ENCODE data around the gene MRI1.

The MRI1 gene

DNA sequence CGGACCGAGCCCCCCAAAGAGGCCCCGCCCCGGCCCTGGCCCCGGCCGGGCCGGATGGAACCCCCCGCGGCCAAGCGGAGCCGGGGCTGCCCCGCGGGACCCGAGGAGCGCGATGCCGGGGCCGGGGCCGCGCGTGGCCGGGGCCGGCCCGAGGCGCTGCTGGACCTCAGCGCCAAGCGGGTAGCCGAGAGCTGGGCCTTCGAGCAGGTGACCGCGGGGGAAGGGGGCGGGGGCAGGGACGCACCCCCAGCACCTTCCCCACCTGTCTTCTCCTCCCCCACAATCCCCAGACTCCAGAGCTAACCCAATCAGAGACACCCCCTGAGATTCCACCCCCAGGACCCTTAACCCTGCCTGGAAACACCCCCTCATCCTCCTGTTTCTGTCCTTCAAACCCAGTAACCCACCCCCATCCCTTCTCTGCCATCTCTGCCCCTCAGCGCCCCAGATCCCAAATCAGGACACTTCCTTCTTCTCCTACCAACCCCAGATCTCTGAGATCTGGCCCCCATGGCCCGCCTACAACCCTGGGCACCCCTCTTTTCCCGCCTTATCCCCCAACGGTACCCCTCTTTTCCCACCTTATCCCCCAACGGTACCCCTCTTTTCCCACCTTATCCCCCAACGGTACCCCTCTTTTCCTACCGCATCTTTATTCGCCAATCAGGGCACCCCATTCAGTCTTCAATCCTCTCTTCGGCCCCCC lies 31.4 kb downstream of the MRI1 start:
- DNase-seq: no peak

DNA sequence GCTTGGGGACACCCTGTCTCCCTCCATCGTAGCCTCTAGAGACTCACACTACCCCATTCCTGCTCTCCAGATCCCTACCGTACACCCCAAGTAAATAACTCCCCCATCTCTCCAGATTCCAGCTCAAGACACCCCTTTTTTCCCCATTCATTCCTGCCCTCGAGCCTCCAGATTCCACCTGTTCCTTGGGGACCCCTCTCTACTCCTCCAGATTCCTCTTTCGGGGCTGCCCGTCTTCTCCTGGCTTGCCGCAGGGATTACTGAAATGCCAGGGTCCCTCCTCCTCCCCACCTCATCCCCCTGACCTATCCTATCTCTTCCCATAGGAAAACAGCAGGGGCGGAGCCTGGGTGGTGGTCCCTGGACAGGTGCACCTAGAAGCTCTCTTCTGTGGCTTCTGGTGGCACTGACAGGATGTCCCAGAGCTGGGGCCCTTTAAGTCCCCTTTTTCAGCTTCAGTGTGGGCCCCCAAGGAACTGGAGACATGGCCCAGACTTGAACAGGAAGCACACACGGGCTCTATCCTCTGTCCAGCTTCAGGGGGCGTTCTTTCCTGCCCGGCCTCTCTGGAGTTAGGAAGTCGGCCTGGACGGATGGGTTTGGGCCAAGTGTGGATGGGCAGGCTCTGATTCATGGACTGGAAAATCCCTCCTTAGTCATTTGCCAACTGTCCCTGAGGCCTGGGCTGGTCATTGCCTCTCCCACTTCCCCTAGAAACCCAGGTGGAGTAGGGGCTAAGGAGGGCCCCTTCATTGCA lies 32.2 kb downstream of the MRI1 start:
- no peak for DNase-seq

GRCh38 chr19:13797058-13797440 lies 32.7 kb downstream of the MRI1 start:
- no peak for DNase-seq

DNA sequence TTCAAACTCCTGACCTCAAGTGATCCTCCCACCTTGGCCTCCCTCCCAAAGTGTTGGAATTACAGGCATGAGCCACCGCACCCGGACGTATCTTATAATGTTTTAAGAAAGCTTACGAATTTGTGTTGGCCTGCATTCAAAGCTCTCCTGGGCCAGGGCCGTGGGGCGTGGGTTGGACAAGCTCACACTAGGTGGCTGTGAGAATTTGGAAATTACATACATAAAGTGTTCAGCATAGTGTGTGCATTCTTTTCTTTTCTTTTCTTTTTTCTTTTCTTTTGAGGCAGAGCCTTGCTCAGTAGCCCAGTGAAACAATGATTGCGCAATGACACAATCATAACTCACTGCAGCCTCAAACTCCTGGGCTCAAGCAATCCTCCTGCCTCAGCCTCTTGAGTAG lies 33.5 kb downstream of the MRI1 start:
- no peak for DNase-seq

DNA sequence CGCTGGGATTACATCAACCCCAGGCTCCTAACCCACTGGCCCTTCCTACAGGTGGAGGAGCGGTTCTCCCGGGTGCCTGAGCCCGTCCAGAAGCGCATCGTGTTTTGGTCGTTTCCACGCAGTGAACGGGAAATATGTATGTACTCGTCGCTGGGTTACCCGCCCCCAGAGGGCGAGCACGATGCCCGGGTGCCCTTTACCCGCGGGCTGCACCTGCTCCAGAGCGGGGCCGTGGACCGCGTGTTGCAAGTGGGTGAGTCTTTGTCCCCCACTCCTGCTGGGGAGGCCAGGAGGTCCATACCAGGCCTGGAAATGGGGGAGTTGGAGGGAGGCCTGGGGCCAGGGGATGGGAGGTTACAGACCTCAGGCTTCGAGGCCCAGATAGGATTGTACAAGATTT lies 35.3 kb downstream of the MRI1 start:
- no peak for DNase-seq

GRCh38 chr19:13803038-13803437 lies 38.7 kb downstream of the MRI1 start:
- DNase-seq: no peak

- DNase-seq: no peak
These were observed 40.7 kb downstream of the MRI1 start for GRCh38 chr19:13804830-13805683.

DNA sequence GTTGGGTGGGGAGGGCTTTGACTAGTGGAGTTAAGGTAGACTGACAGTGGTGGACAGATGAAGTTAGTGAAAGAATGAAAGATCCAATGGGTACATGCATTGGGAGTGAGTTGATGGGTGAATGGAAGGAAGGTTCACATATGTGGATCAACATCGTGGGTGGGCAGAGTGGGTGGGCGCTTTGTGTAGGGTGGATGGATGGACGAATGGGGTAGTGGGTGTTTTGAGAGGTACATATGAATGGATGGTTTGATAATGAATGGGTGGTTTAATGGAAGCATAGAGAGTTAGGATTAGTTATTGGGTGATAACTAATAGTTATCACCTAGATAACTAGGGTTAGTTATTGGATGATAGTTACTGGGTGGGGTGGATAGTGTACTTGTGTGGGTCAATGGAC lies 42.4 kb downstream of the MRI1 start:
- DNase-seq: no peak

- no peak for DNase-seq
These were observed 43.2 kb downstream of the MRI1 start for GRCh38 chr19:13807421-13808021.

DNA sequence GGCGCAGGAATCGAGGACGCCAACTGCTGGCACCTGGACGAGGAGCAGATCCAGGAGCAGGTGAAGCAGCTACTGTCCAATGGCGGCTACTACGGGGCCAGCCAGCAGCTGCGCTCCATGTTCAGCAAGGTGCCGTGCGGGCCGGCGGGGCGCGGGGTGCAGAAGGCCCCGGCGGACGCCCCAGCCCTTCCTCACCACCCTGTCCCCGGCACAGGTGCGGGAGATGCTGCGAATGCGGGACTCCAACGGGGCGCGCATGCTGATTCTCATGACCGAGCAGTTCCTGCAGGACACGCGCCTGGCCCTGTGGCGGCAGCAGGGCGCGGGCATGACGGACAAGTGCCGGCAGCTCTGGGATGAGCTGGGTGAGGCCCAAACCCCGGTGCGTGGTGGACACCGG lies 44.5 kb downstream of the MRI1 start:
- DNase-seq: no peak

- DNase-seq: no peak
These were observed 48.2 kb downstream of the MRI1 start for GRCh38 chr19:13812544-13812943.

DNA sequence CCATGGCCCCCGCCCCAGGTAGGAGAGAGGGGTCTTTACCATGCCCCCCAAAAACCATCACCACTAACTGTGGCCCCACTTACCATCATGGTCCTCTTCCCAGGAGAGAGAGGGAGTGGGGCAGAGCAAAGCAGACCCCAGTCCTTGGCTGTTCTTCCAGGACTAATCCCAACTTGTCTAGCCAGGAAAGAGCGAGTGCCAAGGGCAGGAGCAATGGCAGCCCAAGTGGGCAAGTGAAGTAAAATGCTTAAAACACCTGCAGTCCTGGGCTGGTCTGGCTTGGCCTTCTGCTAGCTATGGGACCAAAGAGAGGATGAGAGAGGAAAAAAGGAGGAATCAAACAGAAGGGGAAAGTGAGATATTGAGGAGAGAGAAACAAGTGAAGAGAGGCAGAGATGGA lies 48.8 kb downstream of the MRI1 start:
- DNase-seq: no peak

- DNase-seq: no peak
These were observed 50.2 kb downstream of the MRI1 start for GRCh38 chr19:13814550-13814949.

DNA sequence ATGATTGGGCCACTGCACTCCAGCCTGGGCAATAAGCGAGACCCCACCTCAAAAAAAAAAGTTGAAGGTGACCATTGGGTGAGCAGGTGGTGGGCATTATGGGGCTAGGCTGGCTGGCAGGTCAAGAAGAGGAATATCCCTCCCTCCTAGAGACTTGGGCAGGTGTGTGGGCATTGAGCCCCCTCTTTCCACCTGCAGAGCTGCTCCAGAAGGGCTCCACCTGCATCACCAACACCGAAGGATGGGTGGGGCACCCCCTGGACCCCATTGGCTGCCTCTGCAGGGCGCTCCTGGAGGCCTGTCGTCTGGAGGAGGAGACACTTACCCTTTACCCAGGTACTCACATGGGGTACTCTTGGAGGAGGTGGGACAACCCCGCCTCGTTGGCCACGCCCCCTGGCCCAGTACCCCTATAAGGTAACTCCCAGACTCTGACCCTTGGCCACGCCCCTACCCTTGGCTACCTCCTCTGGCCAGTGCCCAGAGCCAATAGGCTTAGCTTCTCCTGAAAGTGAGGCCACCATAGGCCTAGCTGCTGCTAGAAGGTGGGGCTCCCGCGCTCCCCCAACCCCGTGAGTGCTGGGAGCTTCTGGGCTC lies 52.8 kb downstream of the MRI1 start:
- DNase-seq: no peak

DNA sequence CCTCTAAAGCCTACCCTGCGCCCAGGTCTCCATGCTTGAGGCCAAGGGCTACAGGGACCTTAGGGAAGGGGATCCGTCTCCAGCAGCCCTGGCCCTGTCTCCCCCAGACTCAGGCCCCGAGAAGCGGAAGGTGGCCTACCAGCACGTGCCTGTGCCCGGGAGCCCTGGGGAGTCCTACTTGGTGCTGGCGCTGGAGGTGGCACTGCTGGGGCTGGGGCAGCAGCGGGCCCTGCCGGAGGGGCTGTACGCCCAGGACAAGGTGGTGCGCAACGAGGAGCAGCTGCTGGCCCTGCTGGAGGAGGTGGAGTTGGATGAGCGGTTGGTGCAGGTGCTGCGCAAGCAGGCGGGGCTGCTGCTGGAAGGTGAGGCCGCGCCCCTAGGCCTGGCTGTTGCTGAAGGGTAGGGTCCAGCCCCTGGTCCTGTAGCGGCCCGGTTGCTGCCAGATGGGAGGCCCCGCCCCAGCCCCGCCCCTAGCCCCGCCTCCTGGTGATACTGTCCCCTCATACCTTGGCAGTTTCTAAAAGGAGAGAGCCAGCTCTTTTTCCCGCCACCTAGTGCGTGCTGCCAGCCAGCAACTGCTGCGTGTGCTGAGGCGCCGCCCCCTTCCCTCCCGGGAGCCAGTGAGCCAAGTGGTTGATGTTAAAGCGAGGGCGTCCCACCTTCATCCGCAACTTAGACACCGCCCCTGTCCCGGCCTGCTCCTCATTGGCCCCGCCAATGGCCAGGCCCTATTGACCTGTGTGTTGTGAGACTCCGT lies 53.5 kb downstream of the MRI1 start:
- DNase-seq: no peak

DNA sequence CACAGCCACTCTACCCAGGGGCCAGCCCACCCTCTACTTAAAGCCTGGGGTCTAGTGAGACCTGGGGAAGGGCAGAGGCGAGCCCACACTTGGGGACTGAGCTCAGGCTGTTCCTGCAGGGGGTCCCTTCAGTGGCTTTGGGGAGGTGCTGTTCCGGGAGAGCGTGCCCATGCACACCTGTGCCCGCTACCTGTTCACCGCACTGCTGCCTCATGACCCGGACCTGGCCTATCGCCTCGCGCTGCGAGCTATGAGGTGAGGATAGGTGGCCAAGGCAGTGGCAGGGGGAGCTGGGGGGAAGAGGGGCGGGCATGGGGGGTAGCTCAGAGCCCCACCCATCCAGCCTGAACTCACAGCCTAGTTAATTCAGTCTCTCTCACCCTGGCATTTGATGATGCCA lies 54.9 kb downstream of the MRI1 start:
- no peak for DNase-seq

DNA sequence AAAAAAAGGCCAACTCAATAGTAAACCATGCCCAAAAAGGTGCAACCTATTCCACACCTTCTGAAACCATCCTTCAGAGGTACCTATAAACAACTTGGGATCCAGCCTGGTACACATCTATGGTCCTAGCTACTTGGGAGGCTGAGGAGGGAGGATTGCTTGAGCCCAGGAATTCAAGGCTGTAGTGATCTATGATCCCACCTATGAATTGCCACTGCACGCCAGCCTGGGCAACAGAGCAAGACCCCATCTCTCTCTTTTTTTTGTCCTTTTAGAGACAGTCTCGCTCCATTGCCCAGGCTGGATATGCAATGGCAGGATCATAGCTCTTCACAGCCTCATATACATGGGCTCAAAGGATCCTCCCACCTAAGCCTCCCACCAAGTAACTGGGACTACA lies 57.0 kb downstream of the MRI1 start:
- DNase-seq: no peak

DNA sequence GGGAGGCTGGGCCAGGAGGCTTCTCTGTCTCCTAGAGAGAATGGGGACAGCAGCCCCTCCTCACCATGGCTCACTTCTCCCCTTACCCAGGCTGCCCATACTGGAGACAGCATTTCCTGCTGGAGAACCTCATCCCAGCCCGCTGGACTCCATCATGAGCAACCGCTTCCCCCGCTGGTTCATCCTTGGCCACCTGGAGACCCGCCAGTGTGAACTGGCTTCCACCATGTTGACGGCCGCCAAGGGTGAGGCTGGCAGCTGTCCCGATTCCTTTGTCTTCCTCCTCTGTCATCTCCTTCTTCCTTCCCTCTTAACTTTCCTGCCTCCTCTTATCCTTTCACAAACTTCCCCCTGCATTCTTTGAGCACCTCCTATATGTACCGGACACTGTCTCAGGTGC lies 58.9 kb downstream of the MRI1 start:
- peak; percentile 28 for DNase-seq

All from midbrain (tissue), 1 donor.